HUES48 (cell line): ENCODE measurements around the gene C1QTNF2.

Experiments
- H3K27ac ChIP-seq: one replicate; pipeline ENCODE4 v1.7.0; 2013; ENCODE audit warnings: low read depth, low read length, inconsistent platforms
- H3K27me3 ChIP-seq: 2 replicates; pipeline ENCODE4 v1.6.1; 2013; ENCODE audit warnings: mild to moderate bottlenecking, low read length; ENCODE audit not compliant: control insufficient read depth, insufficient read depth
- H3K36me3 ChIP-seq: 2 replicates; pipeline ENCODE4 v1.6.1; 2013; ENCODE audit warnings: low read length; ENCODE audit not compliant: control insufficient read depth, insufficient read depth
- H3K4me1 ChIP-seq: 2 replicates; pipeline ENCODE4 v1.6.1; 2013; ENCODE audit warnings: mild to moderate bottlenecking, low read length; ENCODE audit not compliant: control insufficient read depth, insufficient read depth
- H3K4me3 ChIP-seq: 2 replicates; pipeline ENCODE4 v1.5.1; 2013; ENCODE audit warnings: mild to moderate bottlenecking, low read depth, low read length
- H3K9ac ChIP-seq: 2 replicates; pipeline ENCODE4 v1.6.1; 2013; ENCODE audit warnings: mild to moderate bottlenecking, low read depth, low read length, moderate library complexity
- H3K9me3 ChIP-seq: 2 replicates; pipeline ENCODE4 v1.6.1; 2013; ENCODE audit warnings: low read length; ENCODE audit not compliant: control insufficient read depth, insufficient read depth

C1QTNF2 gene

DNA sequence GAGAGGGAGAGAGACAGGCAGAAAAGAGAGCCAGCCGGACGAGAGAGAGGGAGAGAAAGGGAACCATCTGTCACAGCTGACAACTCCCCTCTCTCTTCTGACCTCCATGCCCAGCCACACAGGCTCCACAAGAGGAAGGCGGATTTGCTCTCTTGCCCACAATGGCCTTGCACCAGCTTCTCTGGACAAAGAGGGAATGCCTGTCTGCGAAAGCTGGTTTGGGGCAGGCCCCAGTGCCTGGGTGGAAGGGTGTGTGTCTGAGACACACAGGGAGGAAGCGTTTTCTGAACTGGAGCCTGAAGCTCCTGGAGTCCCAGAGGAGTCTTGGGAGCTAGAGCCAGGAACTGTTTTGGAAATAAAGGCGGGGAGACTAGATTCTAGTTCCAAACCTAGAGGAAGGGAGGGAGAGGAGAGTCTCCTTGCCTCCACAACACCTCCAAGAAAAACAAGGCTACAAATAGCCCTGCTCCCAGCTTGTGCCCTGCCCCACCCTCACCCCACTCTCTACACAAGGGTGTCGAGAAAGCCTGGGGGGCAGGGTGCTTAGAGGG, 12.5 kb downstream of the C1QTNF2 start:
- Histone ChIP-seq H3K4me1 (peaks cover 7% of the 10 kb centered on the region; the same call in 1 of the 2 replicates), H3K27me3 (no peaks in the 10 kb centered on the region), H3K9me3 (no peaks in the 10 kb centered on the region), H3K27ac (no peak overlapping the region), H3K4me3 (no peak overlapping the region), H3K9ac (no peak overlapping the region), H3K36me3 (no peaks in the 10 kb centered on the region)

- Histone ChIP-seq H3K36me3 (no peaks in the 10 kb centered on the region), H3K9ac (no peak overlapping the region), H3K27ac (no peak overlapping the region), H3K27me3 (no peaks in the 10 kb centered on the region), H3K4me1 (peaks cover 7% of the 10 kb centered on the region; the same call in 1 of the 2 replicates), H3K9me3 (no peaks in the 10 kb centered on the region), H3K4me3 (no peak overlapping the region)
These were observed 13.0 kb downstream of the C1QTNF2 start for GRCh38 chr5:160357394-160357793.

DNA sequence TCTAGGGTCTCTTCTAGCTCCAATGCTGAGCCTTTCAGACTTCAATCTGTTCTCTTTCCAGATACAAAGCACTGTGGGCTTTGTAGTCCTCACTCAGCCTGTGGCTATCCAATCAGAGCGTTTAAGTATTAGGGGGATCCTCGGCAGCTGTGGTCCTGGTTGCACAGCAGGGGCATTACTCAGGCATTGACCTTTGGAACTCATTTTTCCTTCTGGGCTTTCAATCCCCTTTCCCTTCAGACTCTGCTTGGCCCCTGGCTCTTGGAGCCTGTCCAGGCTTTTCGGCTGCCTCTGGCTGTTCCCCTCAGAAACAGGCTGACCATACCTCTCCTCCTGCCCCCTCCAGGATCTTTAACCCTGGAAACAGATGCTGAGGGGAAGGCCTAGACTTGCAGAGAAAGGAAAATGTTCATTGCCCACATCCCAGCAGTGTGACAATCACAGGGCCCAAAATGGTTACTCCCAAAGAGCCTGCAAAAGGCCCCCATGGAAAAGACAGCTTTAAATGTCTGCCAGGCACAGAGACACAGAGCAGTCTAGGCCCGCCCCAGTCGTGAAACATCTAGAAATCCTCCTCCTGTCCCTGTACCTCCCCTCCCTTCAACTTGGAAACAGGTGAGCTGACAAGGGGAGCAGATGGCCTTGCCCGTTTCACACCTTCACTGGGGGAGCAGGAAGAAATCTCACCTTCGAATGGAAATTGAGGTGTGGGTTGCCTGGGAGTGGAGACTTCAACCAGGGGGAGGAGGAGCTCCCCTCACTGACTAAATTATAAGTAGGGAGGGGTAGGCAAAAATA, 13.7 kb downstream of the C1QTNF2 start:
- Histone ChIP-seq H3K36me3 (no peaks in the 10 kb centered on the region), H3K9me3 (no peaks in the 10 kb centered on the region)

GRCh38 chr5:160354666-160355065, 15.8 kb downstream of the C1QTNF2 start:
- Histone ChIP-seq H3K9me3 (no peaks in the 10 kb centered on the region), H3K4me1 (peaks cover 1% of the 10 kb centered on the region; the same call in 1 of the 2 replicates), H3K9ac (no peak overlapping the region), H3K27ac (no peak overlapping the region), H3K4me3 (no peak overlapping the region), H3K36me3 (no peaks in the 10 kb centered on the region), H3K27me3 (no peaks in the 10 kb centered on the region)

More for the DNA sequence above, 13.7 kb downstream of the C1QTNF2 start:
- H3K4me3 ChIP-seq: no peak overlapping the region
- peaks cover 7% of the 10 kb centered on the region; the same call in 1 of the 2 replicates for H3K4me1 ChIP-seq
- H3K27me3 ChIP-seq: no peaks in the 10 kb centered on the region
- H3K27ac ChIP-seq: no peak overlapping the region
- H3K9ac ChIP-seq: no peak overlapping the region

DNA sequence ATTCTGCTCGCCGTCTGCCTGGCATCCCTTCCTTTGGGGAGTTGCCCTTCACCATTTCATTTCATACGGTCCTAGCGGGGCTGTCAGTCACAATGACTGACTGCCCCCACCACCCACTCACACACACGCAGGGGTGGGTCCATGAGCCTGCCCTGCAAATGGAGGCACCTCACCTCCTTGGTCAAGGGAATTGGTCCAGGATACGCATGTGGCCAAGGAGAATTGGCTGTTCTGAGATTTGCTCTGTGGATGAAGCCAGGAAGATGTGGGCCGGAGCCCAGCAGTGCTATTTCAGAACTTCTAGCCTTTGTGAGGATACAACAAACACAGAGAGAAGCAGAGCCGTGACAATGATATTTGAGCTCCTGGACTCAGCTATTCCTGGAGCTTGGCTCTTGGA, 17.0 kb downstream of the C1QTNF2 start:
- H3K27me3 ChIP-seq: no peaks in the 10 kb centered on the region
- H3K27ac ChIP-seq: no peak overlapping the region

GRCh38 chr5:160352308-160352707, 18.1 kb downstream of the C1QTNF2 start:
- Histone ChIP-seq H3K36me3 (no peaks in the 10 kb centered on the region), H3K9ac (no peak overlapping the region), H3K9me3 (no peaks in the 10 kb centered on the region), H3K27ac (no peak overlapping the region), H3K4me1 (no peaks in the 10 kb centered on the region), H3K27me3 (no peaks in the 10 kb centered on the region), H3K4me3 (no peak overlapping the region)

More for the DNA sequence above, 17.0 kb downstream of the C1QTNF2 start:
- H3K36me3 ChIP-seq: no peaks in the 10 kb centered on the region
- H3K9ac ChIP-seq: no peak overlapping the region
- H3K4me1 ChIP-seq: no peaks in the 10 kb centered on the region
- no peak overlapping the region for H3K4me3 ChIP-seq
- no peaks in the 10 kb centered on the region for H3K9me3 ChIP-seq

DNA sequence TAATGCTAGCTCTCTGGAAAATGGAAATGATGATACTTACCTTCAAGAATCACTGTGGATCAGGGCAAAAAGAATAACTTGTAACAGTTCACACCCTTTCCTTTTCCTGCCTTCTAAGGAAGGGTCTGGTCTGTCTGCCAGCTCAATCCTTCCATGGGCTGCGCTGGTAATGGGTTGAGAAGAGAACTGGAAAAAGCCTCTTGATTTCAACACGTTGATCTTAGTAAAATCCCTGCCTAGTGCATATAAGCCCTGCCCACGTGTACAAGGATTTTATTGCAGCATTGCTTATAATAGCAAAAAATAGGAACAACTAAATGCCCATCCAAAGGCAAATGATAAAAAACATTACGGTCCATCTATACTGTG, 20.5 kb downstream of the C1QTNF2 start:
- H3K27me3 ChIP-seq: no peaks in the 10 kb centered on the region
- H3K4me3 ChIP-seq: no peak overlapping the region
- no peaks in the 10 kb centered on the region for H3K36me3 ChIP-seq
- no peak overlapping the region for H3K27ac ChIP-seq
- H3K4me1 ChIP-seq: peaks cover 3% of the 10 kb centered on the region
- no peak overlapping the region for H3K9ac ChIP-seq
- no peaks in the 10 kb centered on the region for H3K9me3 ChIP-seq

DNA sequence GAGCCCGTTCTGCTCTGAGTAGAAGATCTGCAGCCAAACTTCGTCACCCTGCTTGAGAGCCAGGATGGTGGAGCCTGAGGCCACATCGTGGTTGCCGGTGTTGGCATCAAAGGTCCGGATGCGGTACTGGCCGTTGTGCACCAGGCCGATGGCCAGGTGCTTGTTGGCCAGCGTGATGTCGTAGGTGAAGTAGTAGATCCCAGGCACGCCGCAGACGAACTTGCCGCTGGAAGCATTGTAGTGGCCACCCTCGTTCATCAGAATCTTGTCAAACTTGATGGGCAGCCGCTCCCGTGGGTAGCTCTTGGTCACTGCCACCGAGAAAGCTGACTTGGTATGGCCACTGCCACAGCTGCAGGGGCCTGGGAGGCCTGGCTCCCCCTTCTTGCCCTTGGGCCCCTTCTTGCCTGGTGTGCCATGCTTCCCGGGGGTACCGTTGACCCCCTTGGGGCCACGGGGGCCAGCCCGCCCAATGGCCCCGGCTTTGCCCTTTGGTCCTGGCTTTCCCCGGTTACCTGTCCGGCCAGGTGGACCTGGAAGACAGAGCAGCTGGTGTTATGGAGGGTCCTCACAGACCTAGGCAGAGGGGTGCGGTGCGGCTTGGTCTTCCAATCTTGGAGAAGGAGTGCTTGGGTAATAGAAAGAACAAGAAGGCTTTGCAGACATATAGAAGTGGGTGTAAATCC, 21.0 kb downstream of the C1QTNF2 start:
- Histone ChIP-seq H3K4me1 (peaks cover 5% of the 10 kb centered on the region), H3K9ac (no peak overlapping the region), H3K4me3 (no peak overlapping the region), H3K36me3 (no peaks in the 10 kb centered on the region), H3K27ac (no peak overlapping the region), H3K9me3 (no peaks in the 10 kb centered on the region), H3K27me3 (no peaks in the 10 kb centered on the region)

GRCh38 chr5:160348080-160348479, 22.3 kb downstream of the C1QTNF2 start:
- Histone ChIP-seq H3K36me3 (no peaks in the 10 kb centered on the region), H3K4me1 (peaks cover 5% of the 10 kb centered on the region), H3K9me3 (no peaks in the 10 kb centered on the region), H3K9ac (no peak overlapping the region), H3K27me3 (no peaks in the 10 kb centered on the region), H3K27ac (no peak overlapping the region), H3K4me3 (no peak overlapping the region)

DNA sequence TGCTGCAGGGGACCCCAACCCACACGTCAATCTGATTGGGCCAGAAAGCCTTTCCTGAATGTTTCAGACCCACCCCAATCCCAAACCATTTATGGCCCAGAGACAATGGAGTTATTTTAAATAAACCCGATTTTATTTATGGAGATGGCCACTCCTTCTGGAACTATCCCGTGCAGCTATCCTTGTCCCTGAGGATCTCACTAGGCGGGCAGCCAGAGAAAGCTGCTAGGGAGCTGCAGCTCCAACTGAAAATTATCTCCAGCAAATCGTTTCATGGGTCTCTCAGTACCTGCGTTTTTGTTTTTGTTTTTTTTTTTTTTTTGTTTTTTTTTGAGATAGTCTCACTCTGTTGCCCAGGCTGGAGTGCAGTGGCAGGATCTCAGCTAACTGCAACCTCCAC, 23.0 kb downstream of the C1QTNF2 start:
- Histone ChIP-seq H3K27ac (no peak overlapping the region), H3K9ac (no peak overlapping the region), H3K27me3 (no peaks in the 10 kb centered on the region), H3K4me1 (peaks cover 5% of the 10 kb centered on the region), H3K9me3 (no peaks in the 10 kb centered on the region), H3K36me3 (no peaks in the 10 kb centered on the region), H3K4me3 (no peak overlapping the region)

DNA sequence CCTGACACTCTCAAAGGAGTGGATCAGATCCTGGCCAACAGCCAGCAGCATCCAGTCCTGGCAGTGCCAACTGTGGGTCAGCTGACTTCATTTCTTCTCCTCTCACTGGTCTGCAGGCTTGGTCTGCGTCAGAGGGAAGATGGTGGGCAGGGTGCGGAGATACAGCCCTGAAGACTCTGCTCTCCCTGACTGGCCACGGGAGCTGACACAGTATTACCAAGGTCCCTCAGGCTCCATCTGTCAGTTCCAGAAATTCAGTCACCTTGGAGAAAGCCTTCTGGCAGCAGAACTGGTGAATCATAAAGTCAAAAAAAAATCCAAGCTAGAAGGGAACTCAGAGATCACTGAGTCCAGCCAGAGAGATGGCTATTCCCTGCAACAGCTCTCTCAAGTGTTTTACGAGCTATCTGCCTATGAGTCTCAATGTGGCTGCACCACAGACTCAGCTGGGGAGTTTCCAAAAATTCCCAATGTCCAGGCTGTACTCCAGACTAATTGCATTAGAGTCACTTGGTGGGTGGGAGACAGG, 27.9 kb downstream of the C1QTNF2 start:
- Histone ChIP-seq H3K9me3 (no peaks in the 10 kb centered on the region), H3K27ac (no peak overlapping the region), H3K27me3 (no peaks in the 10 kb centered on the region), H3K4me3 (no peak overlapping the region), H3K9ac (no peak overlapping the region), H3K36me3 (no peaks in the 10 kb centered on the region), H3K4me1 (peaks cover 10% of the 10 kb centered on the region)
